GM19239 (cell line): ENCODE measurements around the gene LRRC75A.
"Not testable (repeated sequence)": the region's sequence is repeated elsewhere in the genome, so short reads cannot be mapped to it uniquely, and the experiment has no call there.

Experiments
- DNase-seq: peaks from one replicate; pipeline ENCODE4 v3.0.0; 2011; ENCODE audit warnings: low spot score; ENCODE audit not compliant: insufficient read length
- FAIRE-seq: peaks from 2 replicates; lab custom pipeline; 2011; peaks lifted over from hg19 to GRCh38; lab: Jason Lieb, UNC

LRRC75A gene

DNA sequence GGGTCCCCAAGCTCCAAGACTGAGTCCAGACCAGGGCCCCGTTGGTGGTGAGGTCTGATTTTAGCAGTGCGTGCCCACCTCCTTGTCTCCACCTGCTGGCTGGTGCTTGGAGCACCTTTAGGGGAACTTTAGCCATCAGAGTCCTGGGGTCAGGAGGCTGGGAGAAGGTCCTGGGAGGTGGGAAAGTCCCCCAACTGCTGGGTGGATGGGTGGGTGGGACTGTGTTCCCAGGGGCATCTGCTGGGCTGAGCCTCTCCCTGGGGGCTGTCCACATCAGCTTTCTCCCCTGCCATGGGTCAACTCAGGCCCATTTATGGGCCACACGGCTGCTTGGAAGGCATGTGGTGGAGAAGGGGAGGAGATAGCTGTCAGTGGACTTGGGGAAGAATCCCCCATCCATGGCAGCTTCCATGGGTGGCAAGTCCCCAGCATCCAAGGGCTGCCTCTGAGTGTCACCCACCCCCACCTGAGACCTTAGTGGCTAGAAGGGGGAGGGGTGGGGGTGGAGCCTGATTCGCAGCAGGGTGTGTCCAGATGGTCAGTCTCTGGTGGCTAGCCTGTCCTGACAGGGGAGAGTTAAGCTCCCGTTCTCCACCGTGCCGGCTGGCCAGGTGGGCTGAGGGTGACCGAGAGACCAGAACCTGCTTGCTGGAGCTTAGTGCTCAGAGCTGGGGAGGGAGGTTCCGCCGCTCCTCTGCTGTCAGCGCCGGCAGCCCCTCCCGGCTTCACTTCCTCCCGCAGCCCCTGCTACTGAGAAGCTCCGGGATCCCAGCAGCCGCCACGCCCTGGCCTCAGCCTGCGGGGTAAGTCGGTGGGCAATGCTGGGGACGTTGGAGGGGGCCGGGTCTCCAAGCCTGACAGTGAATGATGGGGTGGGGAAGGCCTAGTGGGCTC is 76.7 kb downstream of the LRRC75A start, which contains the start of gene TRPV2:
Gene TRPV2 (plus strand): TSS at position 541 of the 894 bp plus-strand sequence. CDS start 2,098 bp downstream, outside the sequence.
- DNase-seq (no peak), FAIRE-seq (peak; percentile 82)

DNA sequence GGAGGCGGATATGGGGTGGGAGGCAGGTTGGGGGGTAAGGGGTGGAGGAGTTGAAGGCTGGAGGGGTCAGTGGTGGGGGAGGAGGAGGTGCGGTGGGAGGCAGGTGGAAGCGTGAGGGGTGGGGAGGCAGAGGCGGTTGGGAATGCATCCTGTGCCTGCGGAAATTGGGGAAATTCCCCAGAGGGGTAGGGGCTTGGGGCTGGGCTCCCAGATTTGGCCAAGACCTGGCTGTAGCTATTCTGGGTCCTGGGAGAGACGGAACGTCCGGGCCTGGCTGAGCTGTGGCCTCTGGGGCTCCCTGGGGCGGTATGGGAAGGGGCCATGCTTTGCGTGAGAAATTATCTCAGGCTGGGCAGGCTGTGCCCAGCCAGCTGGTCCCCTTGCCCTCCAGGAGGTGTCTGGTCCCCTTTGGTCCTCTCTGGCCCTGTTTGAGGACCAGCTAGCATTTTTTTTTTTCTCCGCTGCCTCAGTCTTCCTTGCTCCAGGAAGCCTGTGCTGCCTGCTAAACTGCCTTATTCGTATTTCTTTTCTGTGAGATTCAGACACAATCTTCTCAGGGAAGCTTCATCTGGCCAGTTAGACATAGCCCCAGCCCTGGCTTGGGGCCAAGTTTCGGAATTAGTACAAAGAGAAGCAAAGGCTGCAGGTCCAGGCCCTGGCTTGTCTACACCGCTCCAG is 83.9 kb downstream of the LRRC75A start:
- DNase-seq (peak; percentile 73), FAIRE-seq (peak; percentile 96)

DNA sequence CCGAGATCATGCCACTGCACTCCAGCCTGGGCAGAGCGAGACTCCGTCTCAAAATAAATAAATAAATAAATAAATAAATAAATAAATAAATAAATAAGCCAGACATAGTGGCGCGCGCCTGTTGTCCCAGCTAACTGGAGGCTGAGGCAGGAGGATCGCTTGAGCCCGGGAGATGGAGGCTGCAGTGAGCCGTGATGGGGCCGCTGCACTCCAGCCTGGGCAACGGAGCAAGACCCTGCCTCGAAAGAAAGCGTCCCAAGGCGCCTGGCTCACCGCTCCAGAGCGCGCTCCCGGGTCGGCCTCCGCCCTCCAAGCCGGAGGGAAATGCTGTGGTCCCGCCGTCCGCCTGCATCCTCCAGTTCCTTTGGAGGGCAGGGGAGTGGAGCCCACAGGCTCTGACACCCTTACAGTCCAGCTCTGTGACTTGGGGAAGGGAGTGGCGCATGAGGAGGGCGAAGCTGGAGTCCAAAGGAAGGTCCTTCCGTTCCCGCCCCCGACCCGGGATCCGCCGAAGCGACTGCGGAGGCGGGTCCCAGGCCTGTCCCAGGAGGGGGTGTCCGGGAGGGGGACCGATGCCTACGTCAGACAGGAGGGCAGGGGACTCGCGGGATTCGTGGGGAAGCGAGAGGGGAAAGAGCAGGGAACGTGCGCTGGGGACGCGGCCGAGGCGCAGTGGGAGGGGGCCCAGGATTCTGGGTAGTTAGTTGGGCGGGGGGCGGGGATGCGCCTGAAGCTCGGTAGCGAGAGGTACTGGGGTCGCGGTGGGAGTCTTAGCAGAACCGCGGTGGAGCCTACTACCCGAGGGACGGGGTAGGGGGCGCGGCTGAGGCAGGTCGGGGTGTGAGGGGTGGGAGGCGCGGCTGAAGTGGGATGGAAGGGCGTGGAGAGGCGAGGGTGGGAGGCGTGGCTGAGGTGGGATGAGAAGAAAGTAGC is 85.0 kb downstream of the LRRC75A start:
- FAIRE-seq = peak; percentile 81
- peak; percentile 31 for DNase-seq

DNA sequence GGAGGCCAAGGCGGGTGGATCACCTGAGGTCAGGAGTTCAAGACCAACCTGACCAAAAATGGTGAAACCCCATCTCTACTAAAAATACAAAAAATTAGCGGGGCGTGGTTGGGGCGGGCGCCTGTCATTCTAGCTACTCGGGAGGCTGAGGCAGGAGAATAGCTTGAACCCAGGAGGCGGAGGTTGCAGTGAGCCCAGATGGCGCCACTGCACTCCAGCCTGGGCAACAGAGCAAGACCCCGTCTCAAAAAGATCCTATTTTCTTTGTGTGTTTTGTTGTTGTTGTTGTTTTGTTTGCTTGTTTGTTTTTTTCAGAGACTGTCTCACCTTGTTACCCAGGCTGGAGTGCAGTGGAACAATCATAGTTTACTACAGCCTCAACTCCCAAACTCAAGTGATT is 88.1 kb downstream of the LRRC75A start:
- not testable (repeated sequence) for FAIRE-seq, DNase-seq

DNA sequence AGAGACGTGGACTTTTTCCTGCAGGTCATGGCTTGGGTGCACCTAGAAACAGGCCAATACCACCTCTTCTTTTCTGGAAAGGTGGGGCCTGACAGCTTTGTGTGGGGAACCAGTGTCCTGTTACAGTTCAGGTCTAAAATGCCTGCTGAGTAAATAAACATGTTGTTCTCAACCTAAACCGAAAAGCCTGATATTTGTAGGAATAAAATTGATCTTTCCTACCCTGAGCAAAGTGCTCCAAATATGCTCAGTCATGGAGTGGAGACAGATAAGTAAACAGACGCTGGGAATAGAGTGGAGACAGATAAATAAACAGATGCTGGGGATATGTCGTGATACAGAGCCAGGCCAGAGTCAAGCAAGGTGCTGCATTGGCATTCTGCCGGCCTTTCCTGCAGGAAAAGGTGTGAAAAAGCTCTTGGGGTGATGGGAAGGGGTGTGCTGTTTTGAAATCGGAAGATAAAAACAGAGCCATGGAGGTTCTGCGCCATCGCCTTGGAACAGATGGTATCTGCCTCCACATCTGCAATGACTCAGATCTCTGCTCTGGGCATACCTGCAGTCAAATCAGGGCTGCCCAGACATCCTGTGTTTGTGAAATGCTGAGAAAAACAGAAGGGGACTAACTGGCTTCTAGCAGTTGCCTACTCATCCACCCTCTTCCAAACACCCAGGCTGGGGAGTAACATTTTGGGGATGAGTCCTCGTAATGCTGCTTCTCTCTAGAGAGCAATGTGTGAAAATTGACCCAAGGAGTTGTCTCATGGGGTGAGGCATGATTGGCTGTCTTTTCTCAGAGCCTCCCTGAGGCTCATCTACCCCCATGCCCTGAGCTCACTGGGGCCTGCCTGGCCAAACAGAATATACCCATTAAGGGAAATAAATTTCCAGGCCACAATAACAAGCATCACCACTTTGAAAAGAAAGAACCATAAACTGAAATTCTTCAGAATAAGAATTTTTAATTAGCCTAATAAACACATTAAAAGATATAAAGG is 93.4 kb downstream of the LRRC75A start:
- DNase-seq = no peak
- peak; percentile 80 for FAIRE-seq

DNA sequence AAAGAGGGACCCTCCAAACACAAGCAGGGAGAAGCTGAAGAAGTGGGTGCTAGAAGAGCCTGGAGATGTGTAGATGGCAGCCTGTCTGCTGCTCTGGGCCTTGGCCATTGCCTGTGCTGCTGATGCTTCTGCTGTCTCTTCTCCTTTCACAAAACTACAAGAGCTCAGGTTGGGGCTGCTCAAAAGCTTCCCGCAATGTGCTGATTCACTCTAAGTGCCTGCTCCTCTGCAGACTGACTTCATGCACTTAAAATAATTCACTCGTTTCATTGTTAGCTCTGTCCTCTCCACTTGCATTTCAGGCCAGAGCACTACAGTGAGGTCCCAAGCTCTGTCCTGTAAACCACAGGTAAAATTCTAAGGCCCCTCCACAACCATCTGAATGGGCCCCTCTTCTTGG is 95.3 kb downstream of the LRRC75A start:
- not testable (repeated sequence) for DNase-seq, FAIRE-seq

DNA sequence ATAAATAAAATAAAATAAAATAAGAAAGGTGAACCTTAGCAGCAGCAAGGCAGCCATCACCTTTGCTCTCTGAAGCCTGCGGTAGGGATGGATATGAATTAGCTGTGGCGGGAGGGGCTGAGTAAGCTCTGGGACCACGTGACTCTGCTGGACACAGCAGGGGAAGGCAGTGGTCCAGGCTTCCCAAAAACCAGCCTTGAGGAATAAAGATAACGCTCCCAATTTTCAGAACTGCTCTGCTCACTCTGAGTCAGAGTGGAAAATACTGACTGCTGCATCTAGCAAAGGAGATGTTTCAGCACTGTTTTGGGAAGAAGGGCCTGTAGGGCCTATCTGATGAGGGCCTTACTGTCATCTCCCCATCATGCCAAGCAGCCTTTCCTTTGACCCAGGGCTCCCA is 96.1 kb downstream of the LRRC75A start:
- not testable (repeated sequence) for FAIRE-seq, DNase-seq

DNA sequence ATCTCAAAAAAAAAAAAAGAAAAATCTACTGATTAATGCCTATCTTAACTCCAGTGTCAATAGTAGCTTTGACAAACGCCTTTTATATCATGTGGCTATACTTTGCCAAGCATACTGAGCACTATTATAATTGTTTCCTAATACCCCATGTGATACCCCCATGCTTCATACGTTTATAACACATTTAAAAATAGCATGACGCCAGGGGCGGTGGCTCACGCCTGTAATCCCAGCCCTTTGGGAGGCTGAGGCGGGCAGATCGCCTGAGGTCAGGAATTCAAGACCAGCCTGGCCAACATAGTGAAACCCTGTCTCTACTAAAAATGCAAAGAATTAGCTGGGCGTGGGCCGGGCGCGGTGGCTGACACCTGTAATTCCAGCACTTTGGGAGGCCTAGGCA is 99.5 kb downstream of the LRRC75A start:
- FAIRE-seq, DNase-seq: not testable (repeated sequence)
